ENCODE data around the gene PXDC1. TPM values are rescaled to one million over a fixed set of nuclear protein-coding genes. Genes with fewer than 3 reads are reported as not detected.

Gene PXDC1, protein sequence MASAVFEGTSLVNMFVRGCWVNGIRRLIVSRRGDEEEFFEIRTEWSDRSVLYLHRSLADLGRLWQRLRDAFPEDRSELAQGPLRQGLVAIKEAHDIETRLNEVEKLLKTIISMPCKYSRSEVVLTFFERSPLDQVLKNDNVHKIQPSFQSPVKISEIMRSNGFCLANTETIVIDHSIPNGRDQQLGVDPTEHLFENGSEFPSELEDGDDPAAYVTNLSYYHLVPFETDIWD
- total RNA-seq = under 1 TPM; 0.35 to 0.36 TPM

DNA sequence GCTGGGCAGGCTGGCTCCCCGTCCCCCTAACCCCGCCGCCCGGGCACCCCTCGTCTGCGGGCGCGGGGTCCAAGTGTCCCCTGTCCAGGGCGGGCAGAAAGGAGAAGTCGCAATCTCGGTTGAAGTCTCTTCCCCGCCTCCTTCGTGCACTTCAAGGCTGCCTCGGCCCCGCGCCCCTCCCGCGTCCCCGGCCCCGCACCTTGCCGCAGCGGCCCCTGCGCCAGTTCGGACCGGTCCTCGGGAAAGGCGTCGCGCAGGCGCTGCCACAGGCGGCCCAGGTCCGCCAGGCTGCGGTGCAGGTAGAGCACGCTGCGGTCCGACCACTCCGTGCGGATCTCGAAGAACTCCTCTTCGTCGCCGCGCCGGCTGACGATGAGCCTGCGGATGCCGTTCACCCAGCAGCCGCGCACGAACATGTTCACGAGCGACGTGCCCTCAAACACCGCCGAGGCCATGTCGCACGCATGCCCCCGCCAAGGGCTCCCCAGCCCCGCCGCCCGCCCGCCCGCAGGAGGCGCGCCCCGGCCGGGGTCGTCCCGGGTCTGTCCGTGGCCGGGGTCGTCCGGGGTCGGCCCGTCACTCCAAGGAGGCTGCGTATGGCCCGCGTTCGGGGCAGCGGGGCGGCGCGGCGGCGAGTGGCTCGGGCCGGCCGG, at the start of gene PXDC1:
PXDC1 (minus strand) TSS at position 637 of the 653 bp plus-strand sequence; CDS start at position 455, 182 bp downstream.
- DNase-seq (ENCODE audit: low spot score in 2 of 2) (peak in 1 of 2 donors; percentile 22), ATAC-seq (peak; percentile 17 to 30)
- Mint-ChIP-seq H3K9me3 (no peaks in the 10 kb centered on the region), H3K36me3 (no peaks in the 10 kb centered on the region), H3K27ac (no peak within 1 kb of the TSS)

DNA sequence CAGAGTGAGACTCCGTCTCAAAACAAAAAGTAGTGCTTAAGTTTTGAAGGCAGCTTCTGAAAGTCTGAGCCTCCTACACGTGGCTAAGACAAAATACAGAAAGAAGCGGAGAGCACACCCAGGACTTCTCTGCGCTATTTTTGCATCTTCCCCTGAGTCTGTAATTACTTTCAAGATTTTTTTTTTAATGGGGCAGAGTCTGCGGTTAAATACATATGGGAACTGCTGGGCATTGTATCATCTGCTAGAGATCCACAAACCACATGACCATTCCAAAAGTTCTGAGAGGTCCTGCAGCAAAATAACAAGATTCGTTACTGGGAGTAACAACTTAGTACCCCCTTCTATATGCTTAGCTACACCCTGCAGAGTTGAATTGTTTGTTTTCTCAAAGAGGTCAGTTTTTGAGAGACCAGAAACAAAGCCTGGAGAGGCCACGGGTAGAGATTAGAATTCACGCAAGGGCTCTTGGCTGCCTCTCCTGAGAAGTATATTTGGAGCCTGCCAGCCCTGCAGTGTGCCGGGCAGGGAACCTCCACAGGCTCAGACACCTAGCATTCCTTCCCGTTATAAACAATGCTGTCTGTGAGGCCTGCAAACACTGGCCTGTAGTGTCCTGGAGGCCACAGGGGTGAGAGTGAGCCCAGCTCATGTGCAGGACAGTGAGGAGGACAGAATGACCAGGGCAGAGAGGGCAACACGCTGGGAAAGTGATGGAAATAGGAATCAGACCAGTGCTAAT, 49.5 kb upstream of the PXDC1 start:
- ATAC-seq (no peak), DNase-seq (ENCODE audit: low spot score in 2 of 2) (no peak)
- Mint-ChIP-seq H3K36me3 (no peaks in the 10 kb centered on the region), H3K27ac (no peak overlapping the region), H3K9me3 (no peaks in the 10 kb centered on the region)

DNA sequence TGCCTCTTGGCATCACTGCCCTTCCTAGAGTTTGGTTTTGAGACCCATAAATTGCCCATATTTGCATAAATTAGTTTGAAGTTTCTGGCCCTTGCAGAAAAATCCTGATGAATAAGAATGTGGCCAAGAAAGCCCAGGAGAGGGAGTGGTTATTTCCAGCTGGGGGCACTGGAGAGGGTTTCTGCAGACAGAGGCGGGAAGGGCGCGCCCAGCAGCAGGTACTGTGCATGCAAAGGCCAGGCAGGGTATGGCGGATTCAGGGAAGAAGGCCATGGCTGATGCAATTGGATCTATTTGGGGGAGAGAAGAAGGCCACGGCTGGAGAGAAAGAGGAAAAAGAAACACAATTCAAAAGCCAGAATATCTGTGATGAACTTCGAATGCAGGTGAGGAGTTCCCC, 48.2 kb upstream of the PXDC1 start:
- H3K9me3 Mint-ChIP-seq = no peaks in the 10 kb centered on the region
- peak overlapping the region in 1 of 2 donors; percentile 6 for H3K27ac Mint-ChIP-seq
- DNase-seq (ENCODE audit: low spot score in 2 of 2) = no peak
- ATAC-seq = no peak
- H3K36me3 Mint-ChIP-seq = no peaks in the 10 kb centered on the region

DNA sequence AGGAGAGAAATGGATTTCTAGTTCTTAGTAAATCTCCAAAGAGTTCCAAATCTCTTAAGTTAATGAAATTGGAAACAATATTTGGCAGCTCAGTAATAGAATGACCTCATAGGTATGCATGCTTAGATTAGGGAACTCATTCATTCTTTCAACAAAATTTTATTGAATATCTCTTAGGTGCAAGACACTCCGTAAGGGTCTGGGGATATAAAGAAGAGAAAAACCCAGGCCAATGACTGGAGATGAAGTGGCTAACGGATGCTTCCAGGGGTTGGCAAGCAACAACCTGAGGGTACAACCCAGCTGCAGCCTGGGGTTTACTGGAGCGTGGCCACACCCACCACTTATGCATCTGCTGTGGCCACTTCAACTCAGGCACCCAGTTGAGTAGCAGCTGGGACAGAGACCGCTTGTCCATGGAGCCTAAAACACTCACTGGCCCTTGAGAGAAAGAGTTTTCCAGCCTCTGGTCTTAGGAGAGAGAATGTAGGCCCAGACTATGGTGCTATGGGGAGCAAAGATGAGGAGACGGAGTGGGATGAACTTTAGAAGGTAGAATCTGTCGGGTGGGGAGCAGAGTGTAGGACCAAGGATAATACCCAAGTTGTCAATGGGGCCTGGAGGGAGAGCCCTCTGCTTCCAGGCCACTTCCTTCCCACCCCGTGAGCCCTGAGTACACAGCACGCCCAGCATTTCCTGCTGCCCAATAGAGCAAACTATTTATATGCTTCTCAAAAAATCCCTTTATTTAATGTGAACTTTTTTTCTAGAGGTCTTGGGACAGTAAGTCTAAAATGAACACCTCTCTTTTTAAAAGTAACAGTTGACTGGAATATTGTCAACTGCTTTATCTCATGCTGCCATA, 46.8 kb upstream of the PXDC1 start:
- H3K36me3 Mint-ChIP-seq = no peaks in the 10 kb centered on the region
- ATAC-seq (no peak), DNase-seq (ENCODE audit: low spot score in 2 of 2) (no peak)
- no peaks in the 10 kb centered on the region for H3K9me3 Mint-ChIP-seq
- no peak overlapping the region for H3K27ac Mint-ChIP-seq

DNA sequence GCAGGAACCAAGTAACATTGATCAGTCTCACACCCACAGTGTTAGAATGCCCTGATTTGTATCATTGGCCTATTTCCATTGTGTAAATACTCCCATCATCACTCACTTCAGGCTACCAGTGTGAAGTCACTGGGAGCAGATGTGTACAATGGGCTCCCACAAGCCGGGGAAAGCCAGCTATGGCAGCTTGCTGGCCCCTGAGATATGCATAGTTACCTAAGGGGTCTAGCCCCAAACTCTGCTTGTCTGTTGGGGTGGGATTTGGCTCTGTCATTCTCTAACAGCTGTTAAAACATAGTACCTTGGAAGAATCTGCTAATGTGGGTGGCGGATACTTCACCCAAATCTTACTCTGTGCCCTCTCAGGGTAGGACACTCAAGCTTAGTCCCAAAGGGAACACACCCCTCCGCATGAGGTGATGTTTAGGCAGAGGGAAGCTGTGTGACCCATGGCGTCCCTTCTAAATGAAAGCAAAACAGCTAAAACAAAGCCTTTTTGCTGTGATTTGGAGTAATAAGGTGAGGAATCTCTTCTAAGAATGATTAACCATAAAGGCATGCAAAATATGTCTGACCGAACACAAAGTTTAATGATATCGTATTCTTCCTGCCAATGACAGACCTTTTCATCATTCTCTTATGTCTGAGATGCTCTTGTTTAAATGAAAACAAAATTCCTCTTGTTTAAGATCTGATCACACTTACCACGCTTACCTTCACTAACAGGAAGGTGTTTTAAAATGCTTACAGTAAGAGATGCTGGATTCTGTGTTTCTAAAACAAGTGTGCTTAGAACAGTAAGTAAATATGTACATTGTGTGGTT, 45.9 kb upstream of the PXDC1 start:
- no peaks in the 10 kb centered on the region for H3K9me3 Mint-ChIP-seq
- H3K36me3 Mint-ChIP-seq = no peaks in the 10 kb centered on the region
- no peak for ATAC-seq
- H3K27ac Mint-ChIP-seq = no peak overlapping the region
- no peak for DNase-seq (ENCODE audit: low spot score in 2 of 2)

DNA sequence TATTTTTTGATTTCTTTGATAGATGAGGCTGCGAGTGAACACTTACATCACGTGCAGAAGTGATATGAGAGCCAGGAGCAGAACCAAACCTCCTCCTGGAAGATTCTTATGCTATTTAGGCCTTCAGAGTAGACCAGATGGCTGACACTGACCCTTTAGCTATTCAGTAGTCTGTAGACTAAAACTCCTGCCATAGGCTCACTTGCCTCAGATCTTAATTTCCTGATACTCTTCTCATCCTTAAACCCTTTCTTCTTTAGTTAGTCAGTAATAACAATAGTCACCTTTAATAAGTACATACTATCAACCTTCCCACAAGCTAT, 45.2 kb upstream of the PXDC1 start:
- H3K9me3 Mint-ChIP-seq = no peaks in the 10 kb centered on the region
- DNase-seq (ENCODE audit: low spot score in 2 of 2) = no peak
- H3K27ac Mint-ChIP-seq = peak overlapping the region in 1 of 2 donors; percentile 29
- no peak for ATAC-seq
- no peaks in the 10 kb centered on the region for H3K36me3 Mint-ChIP-seq

DNA sequence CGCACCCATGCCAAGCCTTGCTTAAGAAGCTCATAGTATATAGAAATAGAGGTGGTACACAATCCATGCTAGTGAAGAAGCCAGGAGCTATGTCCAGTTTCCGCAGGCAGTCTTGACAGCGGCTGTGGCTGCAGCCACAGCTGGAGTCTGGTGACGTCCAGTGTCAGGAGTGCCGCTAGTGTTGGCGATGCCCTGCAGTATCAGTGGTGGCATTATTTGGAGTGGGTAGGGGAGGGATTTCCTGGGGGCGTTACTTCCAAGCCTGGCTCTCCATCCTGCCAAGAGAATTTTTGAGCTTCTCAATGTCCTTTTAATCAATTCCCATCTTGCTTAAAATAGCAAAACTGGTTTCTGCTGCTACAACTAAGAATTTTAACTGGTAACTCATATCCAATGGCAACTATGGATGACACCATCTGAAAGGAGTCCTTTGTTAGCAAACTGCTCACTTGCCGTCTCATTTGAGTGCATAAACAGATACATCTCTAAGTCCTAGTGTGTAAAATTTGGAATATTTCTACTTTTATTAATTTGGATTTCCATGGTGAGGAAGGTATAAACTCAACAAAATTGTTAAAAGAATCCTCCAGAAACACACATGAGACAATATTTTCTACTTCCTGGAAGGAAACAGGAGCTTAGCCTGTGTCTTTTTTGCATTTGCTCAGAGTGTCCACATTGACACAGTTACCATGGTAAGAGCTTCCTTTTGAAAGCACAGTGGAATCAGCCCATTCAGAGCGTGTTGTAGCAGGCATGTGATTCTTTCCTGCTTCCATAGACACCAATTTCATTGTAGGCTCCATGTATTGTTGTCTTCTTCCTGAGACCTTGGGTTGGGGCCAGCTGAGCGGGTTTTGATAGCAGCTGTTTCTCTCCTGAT, 44.6 kb upstream of the PXDC1 start:
- no peaks in the 10 kb centered on the region for H3K36me3 Mint-ChIP-seq
- ATAC-seq = no peak
- no peaks in the 10 kb centered on the region for H3K9me3 Mint-ChIP-seq
- no peak overlapping the region for H3K27ac Mint-ChIP-seq
- no peak for DNase-seq (ENCODE audit: low spot score in 2 of 2)

DNA sequence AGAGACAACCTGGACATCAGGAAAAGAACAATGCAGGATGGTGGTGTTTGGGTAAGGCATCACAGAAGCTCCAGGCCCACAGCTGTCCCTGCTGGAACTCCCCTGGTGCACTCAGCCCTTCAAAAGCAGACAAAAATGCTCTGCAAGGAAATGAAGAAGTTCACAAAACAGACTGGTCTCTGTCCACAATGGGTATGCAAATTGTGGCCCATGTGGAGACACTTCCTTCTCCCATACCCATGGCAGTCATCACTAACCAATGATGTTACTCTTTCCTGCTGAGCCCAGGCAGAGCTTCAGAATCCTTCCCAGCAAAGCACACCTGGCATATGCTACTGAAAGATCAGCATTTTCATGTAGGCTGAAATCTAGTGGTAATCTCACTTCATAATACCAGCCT, 42.6 kb upstream of the PXDC1 start:
- no peak overlapping the region for H3K27ac Mint-ChIP-seq
- DNase-seq (ENCODE audit: low spot score in 2 of 2) = no peak
- H3K9me3 Mint-ChIP-seq = no peaks in the 10 kb centered on the region
- no peaks in the 10 kb centered on the region for H3K36me3 Mint-ChIP-seq
- no peak for ATAC-seq

DNA sequence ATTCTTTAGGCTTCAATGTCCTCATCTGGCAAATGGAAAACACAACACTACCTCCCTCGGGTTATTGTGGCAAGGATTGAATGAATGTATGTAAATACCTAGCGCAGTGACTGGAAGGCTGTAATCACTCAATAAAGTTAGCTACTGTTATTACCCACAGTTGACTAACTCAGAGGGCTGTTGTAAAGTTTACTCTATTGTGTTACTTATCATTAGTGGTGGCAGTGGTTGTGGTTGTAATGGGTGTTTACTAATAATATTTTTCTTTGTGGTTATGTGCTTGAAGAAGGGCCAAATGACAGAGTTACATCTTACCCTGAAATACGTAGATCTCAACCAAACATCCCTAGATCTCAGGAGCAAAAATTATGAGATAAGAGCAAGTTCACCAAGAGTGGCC, 42.0 kb upstream of the PXDC1 start:
- Mint-ChIP-seq H3K36me3 (no peaks in the 10 kb centered on the region), H3K9me3 (no peaks in the 10 kb centered on the region), H3K27ac (no peak overlapping the region)
- ATAC-seq (no peak), DNase-seq (ENCODE audit: low spot score in 2 of 2) (no peak)

DNA sequence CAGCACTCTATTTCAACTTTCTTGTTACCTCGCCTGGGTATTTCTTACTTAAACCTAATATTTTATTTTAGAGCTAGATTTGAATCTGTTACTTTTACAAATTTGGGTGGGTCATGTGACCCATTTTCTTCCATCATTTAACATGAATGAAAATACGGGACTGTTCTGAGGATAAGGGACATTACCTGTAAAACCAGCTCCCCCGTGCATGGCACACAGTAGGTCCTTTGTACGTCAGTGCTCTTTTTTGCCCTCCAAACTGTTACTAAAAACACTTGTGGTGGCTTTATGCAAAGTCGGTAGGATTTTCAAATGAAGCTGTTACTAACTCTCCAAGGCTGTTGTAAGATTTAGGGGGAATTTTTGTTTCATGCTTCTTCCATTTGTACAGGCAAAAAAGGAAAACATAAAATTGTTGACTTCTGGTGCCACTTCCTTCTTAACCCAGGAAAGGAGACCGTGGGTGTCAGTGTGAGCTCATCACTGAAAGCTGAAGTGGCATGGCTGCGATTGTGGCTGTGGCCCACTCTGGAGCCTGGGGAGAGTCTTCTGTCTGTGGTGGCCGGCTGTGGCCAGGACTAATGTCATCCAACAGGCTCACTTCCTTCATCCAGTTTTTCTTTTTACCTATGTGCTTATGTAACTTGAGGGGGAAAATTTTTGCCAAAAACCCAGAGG, 40.2 kb upstream of the PXDC1 start:
- Mint-ChIP-seq H3K9me3 (no peaks in the 10 kb centered on the region), H3K27ac (no peak overlapping the region), H3K36me3 (no peaks in the 10 kb centered on the region)
- DNase-seq (ENCODE audit: low spot score in 2 of 2) = no peak
- ATAC-seq = no peak

DNA sequence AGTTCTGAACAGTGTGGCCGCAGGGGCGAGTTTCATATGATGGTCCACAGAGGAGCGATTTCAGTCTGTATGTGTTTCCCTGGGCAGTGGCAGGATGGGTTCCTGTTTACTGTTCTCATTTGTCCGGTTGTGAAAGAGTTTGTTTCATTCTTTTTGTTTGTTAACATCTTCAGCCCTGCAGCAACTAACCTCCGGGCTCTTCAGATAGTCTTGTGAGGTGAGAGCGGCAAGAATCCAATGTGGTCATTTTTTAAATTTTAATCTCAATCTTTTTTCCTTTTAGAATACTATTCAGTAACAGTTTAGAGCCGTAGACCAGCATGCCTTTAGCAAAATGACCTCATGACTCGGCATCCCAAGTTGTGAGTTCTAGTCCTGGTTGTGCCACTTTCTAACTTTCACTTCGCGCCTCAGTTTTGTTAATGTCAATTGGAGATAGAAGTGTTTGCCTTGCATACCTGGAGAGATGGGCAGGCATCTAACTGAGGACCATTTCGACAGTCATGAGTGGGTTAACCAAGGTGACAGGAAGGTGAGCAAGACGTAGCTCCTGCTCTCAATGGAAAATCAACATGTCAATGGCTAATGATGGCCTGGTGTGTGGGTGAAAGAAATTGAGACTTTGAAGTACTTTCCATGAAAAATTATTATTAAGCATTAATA, 38.5 kb upstream of the PXDC1 start:
- ATAC-seq (no peak), DNase-seq (ENCODE audit: low spot score in 2 of 2) (no peak)
- H3K9me3 Mint-ChIP-seq = no peaks in the 10 kb centered on the region
- no peaks in the 10 kb centered on the region for H3K36me3 Mint-ChIP-seq
- no peak overlapping the region for H3K27ac Mint-ChIP-seq

DNA sequence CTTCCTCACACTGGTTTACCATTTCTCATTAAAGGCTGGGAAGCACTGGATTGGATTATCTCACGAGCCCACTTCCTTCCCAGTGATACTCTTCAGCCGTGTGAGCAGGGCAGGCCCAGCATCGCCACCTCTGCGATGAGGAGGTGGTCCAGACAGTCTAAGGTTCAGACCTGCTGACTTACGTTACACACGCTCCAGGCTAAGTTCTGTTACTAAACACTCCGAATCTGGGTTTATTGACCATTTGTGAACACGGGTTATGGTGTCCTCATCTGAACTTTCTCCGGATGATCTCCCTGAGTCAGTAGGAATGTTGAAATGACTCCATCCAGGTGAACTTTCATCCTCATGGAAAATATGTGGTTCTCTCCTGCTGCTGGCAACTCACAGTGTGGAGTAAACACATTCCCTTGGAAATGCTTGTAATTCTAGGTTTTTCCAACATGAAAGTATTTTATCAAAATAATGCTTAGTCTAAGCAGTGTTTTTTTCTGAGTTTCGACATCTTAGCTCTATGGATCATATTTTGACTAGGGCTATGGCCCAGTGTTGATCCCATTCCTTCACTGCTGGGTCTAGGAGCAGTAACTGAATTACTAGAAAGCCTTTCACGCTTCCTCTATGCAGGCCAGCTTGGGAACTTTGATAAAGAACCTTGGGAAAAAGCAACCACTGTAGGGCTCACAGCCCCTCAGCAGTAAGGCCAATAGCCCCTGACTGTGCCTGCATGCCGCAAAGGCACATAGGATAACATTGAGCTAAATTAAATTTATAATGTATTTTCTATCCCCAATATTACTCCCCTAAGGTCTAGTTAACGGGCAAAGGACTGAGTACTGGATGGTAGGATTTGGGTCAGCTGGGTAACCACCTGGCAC, 37.7 kb upstream of the PXDC1 start:
- DNase-seq (ENCODE audit: low spot score in 2 of 2) = no peak
- no peak for ATAC-seq
- H3K27ac Mint-ChIP-seq = no peak overlapping the region
- H3K36me3 Mint-ChIP-seq = no peaks in the 10 kb centered on the region
- no peaks in the 10 kb centered on the region for H3K9me3 Mint-ChIP-seq

DNA sequence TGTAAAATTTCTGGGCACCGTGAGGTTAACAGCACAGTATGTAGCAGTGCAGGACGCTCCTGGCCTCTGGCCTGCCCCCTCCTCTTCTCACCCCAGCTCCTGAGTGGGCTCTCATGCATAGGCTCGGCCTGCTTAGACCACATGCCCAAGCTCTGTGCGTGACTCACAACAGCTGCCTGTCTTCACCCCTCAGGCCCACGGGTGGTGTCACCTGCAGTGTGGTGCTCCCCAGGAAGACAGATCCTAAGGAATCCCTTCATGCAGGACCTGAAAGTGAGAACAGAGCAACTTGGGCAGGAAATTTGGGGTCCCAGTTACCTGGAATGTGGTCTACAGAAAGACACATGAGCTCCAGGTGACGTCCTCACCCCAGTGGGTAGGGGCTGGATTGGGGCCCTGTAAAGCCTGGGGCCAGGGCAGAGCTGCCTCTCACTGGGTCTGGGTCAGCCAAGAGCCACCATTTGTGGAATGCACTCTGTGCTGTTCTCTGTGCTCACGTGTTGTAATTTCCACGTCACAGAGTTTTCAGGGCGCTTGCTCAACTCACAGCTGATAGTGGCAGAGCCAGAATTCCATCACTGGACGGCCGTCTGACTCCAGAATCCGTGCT, 37.0 kb upstream of the PXDC1 start:
- Mint-ChIP-seq H3K9me3 (no peaks in the 10 kb centered on the region), H3K36me3 (no peaks in the 10 kb centered on the region), H3K27ac (no peak overlapping the region)
- ATAC-seq (no peak), DNase-seq (ENCODE audit: low spot score in 2 of 2) (no peak)

All from activated naive CD4-positive, alpha-beta T cell treated with anti-CD3 and anti-CD28 coated beads, Interleukin-2, amount 50 U/mL, for 72 hours (primary cell).